DOHH2 (cell line): ENCODE measurements around the gene PCDHB1.

ENCODE experiments used
- H3F3A ChIP-seq: fragments of 200-600 bp; sonication (generic), shearing (Covaris generic); 2 replicates; pipeline ENCODE4 v1.6.0; 2016; ENCODE audit warnings: antibody characterized with exemption, mild to moderate bottlenecking; ENCODE audit not compliant: control insufficient read depth, insufficient read depth
- H3K27ac ChIP-seq: fragments of 200-600 bp; sonication (generic); 2 replicates; pipeline ENCODE4 v1.5.1; 2014; ENCODE audit warnings: low read depth, mild to moderate bottlenecking, low read length, moderate library complexity
- H3K27me3 ChIP-seq: fragments of 200-600 bp; sonication (generic); 2 replicates; pipeline ENCODE4 v1.6.1; 2014; ENCODE audit warnings: mild to moderate bottlenecking, low read length, mixed read lengths; ENCODE audit not compliant: control insufficient read depth
- H3K36me3 ChIP-seq: fragments of 200-600 bp; sonication (generic); 2 replicates; pipeline ENCODE4 v1.6.1; 2014; ENCODE audit warnings: mild to moderate bottlenecking, low read length, moderate library complexity, mixed read lengths; ENCODE audit not compliant: control insufficient read depth
- H3K4me1 ChIP-seq: fragments of 200-600 bp; sonication (generic); 2 replicates; pipeline ENCODE4 v1.6.1; 2014; ENCODE audit warnings: mild to moderate bottlenecking, low read length, mixed read lengths; ENCODE audit not compliant: control insufficient read depth
- H3K4me2 ChIP-seq: fragments of 200-600 bp; sonication (generic); 2 replicates; pipeline ENCODE4 v1.6.0; 2014; ENCODE audit warnings: mild to moderate bottlenecking, low read length, moderate library complexity
- H3K4me3 ChIP-seq: fragments of 200-600 bp; sonication (generic); 2 replicates; pipeline ENCODE4 v1.5.1; 2014; ENCODE audit warnings: mild to moderate bottlenecking, low read length, mixed read lengths
- H3K79me2 ChIP-seq: fragments of 200-600 bp; sonication (generic); 2 replicates; pipeline ENCODE4 v1.6.1; 2014; ENCODE audit warnings: mild to moderate bottlenecking, low read length, mixed read lengths; ENCODE audit not compliant: control insufficient read depth
- H3K9me2 ChIP-seq: fragments of 200-600 bp; sonication (generic); replicated peaks from 2 replicates; pipeline ENCODE4 v1.6.1; 2014; ENCODE audit warnings: mild to moderate bottlenecking, low read length, mixed read lengths; ENCODE audit not compliant: control insufficient read depth
- H3K9me3 ChIP-seq: fragments of 200-600 bp; sonication (generic); 2 replicates; pipeline ENCODE4 v1.6.1; 2014; ENCODE audit warnings: antibody characterized with exemption, low read length, mixed read lengths; ENCODE audit not compliant: control insufficient read depth, insufficient read depth
- H4K20me1 ChIP-seq: fragments of 200-600 bp; sonication (generic); 2 replicates; pipeline ENCODE4 v1.6.0; 2014; ENCODE audit warnings: low read depth, mild to moderate bottlenecking, antibody characterized with exemption, low read length, moderate library complexity; ENCODE audit not compliant: control insufficient read depth, insufficient read depth
- CTCF ChIP-seq: fragments of 200-600 bp; sonication (generic); IDR thresholded peaks from one replicate; pipeline ENCODE4 v1.5.1; 2014; ENCODE audit warnings: antibody characterized with exemption, mild to moderate bottlenecking, low read depth, low read length; ENCODE audit not compliant: poor library complexity, severe bottlenecking
- EZH2phosphoT487 ChIP-seq: fragments of 200-600 bp; sonication (generic); IDR thresholded peaks from 2 replicates; pipeline ENCODE4 v1.6.1; 2017; ENCODE audit warnings: borderline replicate concordance, mild to moderate bottlenecking, antibody characterized with exemption, low read length, moderate library complexity, mixed read lengths

The PCDHB1 gene

GRCh38 chr5:141040771-141041426, 10.3 kb upstream of the PCDHB1 start:
- Histone ChIP-seq H3F3A (no peaks in the 10 kb centered on the region), H4K20me1 (no peaks in the 10 kb centered on the region), H3K79me2 (no peaks in the 10 kb centered on the region), H3K9me2 (no peaks in the 10 kb centered on the region), H3K9me3 (peaks cover 6% of the 10 kb centered on the region), H3K27me3 (no peaks in the 10 kb centered on the region), H3K36me3 (no peaks in the 10 kb centered on the region), H3K27ac (no peak overlapping the region), H3K4me2 (no peak overlapping the region), H3K4me1 (no peaks in the 10 kb centered on the region), H3K4me3 (no peak overlapping the region)
- peak; percentile 66 for TF ChIP-seq CTCF
- no peak for TF ChIP-seq EZH2phosphoT487

- H3K4me2 ChIP-seq, result no peak overlapping the region
- no peaks in the 10 kb centered on the region for H4K20me1 ChIP-seq
- no peaks in the 10 kb centered on the region for H3K9me2 ChIP-seq
- no peak overlapping the region for H3K27ac ChIP-seq
- no peaks in the 10 kb centered on the region for H3K27me3 ChIP-seq
- H3K4me3 ChIP-seq, result no peak overlapping the region
- no peaks in the 10 kb centered on the region for H3F3A ChIP-seq
- H3K36me3 ChIP-seq, result no peaks in the 10 kb centered on the region
- H3K79me2 ChIP-seq, result no peaks in the 10 kb centered on the region
- peaks cover 6% of the 10 kb centered on the region for H3K9me3 ChIP-seq
- TF ChIP-seq CTCF, result no peak
- no peak for TF ChIP-seq EZH2phosphoT487
- no peaks in the 10 kb centered on the region for H3K4me1 ChIP-seq
Observed at GRCh38 chr5:141041427-141041785, 9.8 kb upstream of the PCDHB1 start.

GRCh38 chr5:141042555-141042954, 8.6 kb upstream of the PCDHB1 start:
- TF ChIP-seq EZH2phosphoT487 (no peak), CTCF (no peak)
- Histone ChIP-seq H3F3A (no peaks in the 10 kb centered on the region), H3K27ac (no peak overlapping the region), H3K4me1 (no peaks in the 10 kb centered on the region), H3K79me2 (no peaks in the 10 kb centered on the region), H3K27me3 (no peaks in the 10 kb centered on the region), H3K9me3 (peaks cover 6% of the 10 kb centered on the region), H3K4me2 (no peak overlapping the region), H3K9me2 (no peaks in the 10 kb centered on the region), H4K20me1 (no peaks in the 10 kb centered on the region), H3K4me3 (no peak overlapping the region), H3K36me3 (no peaks in the 10 kb centered on the region)
